ENCODE data around the gene TKT. TPM values are rescaled to one million over a fixed set of nuclear protein-coding genes. Genes with fewer than 3 reads are reported as not detected.
A peak's percentile ranks its signal among the peaks of the same experiment; 100 is the strongest.

Gene TKT
- total RNA-seq, 6 experiments from 2014 or later = 98.9 to 257 (median 146) TPM

DNA sequence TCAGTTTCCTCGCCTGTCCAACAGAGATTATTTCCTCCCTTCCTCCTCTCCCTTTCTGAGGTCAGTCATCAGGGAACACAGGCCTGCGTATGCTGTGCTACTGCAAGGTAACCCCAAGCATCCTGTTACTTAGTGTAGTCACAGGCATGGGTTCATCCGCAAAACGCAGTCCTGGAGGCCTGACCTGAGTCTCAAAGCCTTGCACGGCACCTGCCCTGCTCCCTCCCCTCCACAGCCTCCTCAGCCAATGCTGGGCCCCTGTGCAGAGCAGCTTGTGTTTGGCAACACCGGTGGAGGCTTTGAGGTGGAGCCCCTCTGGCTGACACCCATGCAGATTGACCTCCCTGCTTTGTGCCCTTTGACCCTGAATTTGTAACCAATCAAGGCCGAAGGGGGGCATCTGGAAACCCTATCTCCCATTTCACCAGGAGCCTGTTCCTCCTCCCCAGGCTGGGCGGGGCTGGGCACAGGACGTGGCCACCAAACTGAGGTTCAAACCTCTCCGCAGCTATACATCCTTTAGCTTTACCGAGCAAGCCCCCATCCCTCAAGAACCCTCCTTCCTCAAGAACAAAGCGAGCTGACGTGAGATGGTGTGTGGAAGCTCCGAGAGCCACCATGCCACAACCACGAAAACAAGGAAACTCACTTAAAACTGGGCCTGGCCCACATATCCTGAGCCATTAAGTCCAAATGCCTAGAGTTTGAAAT is 21.5 kb downstream of the TKT start:
- WGBS (ENCODE audit: insufficient coverage, low coverage, low lambda C conversion rate, missing lambda C conversion rate) = 79% methylated on average over 7 of the region's 15 CpGs
- no peak for ATAC-seq
- Histone ChIP-seq H3K4me1 (peaks cover 0 to 35% (median 18%) of the 10 kb centered on the region in 4 donors), H3K36me3 (peaks cover 1 to 61% (median 14%) of the 10 kb centered on the region in 4 donors), H3K9me3 (no peaks in the 10 kb centered on the region), H3K27ac (no peak overlapping the region), H3K4me3 (no peak overlapping the region), H3K27me3 (no peaks in the 10 kb centered on the region)
- intact Hi-C loops (cut with DNase I) = no loop called here
- DNase-seq = peak in 1 of 3 donors; percentile 46
- TF ChIP-seq CTCF (IDR thresholded peaks at IDR 0.05) (no peak), POLR2A (IDR thresholded peaks at IDR 0.05) (no peak)

DNA sequence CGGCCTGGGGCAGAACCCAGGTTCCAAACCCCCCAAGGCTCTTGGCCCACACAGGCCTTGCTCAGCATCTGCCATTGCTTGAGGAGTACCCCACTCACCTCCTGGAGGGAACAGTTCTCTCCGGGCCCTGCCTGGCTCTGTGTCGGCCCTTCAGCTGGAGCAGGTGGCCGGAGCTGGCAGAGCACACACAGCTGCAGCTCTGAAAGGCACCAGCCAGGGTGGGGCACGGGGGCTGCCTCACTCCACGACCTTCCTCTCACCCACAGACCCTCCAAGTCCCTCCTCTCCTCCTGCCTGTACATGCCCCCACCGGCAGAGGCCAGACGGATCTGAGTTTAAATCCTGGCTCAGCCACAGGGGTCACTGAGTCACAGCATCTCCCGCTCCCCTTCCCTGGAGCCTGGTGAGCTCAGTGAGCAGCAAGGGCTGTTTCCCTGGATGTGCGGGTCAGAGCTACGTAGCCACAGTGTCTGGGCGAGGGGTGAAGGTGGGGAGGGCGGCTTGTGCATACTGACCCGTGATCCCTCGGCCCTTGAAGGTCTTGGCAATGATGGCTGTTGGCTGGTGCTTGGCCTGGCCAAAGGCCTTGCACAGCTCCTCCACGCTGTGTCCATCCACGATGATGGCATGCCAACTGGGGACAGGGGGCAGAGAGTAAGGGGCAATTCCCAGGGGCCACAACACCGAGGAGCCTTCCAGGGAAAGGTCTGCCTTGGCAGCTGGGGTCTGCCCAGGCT is 23.0 kb downstream of the TKT start:
- Histone ChIP-seq H3K27ac (peak overlapping the region in 1 of 3 donors; percentile 13), H3K36me3 (peaks cover 13 to 76% (median 23%) of the 10 kb centered on the region in 4 donors), H3K4me3 (no peak overlapping the region), H3K27me3 (no peaks in the 10 kb centered on the region), H3K9me3 (no peaks in the 10 kb centered on the region), H3K4me1 (peaks cover 0 to 22% (median 12%) of the 10 kb centered on the region in 4 donors)
- intact Hi-C loops (cut with DNase I) = no loop called here
- no peak for ATAC-seq
- peak in 2 of 3 donors; percentile 47 for DNase-seq
- WGBS (ENCODE audit: insufficient coverage, low coverage, low lambda C conversion rate, missing lambda C conversion rate) = 63% methylated on average over 5 of the region's 18 CpGs
- TF ChIP-seq CTCF (IDR thresholded peaks at IDR 0.05) (no peak), POLR2A (IDR thresholded peaks at IDR 0.05) (no peak)

- intact Hi-C loops (cut with DNase I) = no loop called here
- Histone ChIP-seq H3K4me1 (peaks cover 0 to 14% (median 9%) of the 10 kb centered on the region in 4 donors), H3K27ac (no peak overlapping the region), H3K4me3 (no peak overlapping the region), H3K9me3 (no peaks in the 10 kb centered on the region), H3K27me3 (no peaks in the 10 kb centered on the region), H3K36me3 (peaks cover 13 to 86% (median 28%) of the 10 kb centered on the region in 4 donors)
- no peak for DNase-seq
- TF ChIP-seq CTCF (IDR thresholded peaks at IDR 0.05) = no peak
- TF ChIP-seq POLR2A (IDR thresholded peaks at IDR 0.05) = no peak
- 82% methylated on average over 6 of the region's 13 CpGs for WGBS (ENCODE audit: insufficient coverage, low coverage, low lambda C conversion rate, missing lambda C conversion rate)
- no peak for ATAC-seq
Observed at GRCh38 chr3:53231532-53232511, 24.0 kb downstream of the TKT start.

DNA sequence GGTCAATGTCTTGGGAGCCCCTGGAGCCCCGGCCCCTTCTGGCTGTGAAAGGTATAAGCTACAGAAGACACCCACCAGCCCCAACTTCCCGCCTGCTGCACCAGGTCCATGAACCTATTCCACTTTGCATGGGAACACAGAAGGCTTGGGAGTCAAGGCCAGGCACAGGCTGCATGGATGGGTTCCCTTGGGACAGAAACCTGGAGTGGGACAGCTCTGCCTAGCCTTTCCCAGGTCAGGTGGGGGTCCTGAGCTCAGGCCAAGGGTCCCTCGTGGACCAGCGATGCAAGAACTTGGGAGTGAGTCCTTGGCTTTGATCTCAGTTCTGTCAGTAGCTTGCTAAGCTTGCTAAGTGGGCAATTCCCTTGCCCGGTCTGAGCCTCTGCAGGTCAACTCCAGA is 25.0 kb downstream of the TKT start:
- no peaks in the 10 kb centered on the region for H3K9me3 ChIP-seq
- no peak for TF ChIP-seq POLR2A (IDR thresholded peaks at IDR 0.05)
- no peak for TF ChIP-seq CTCF (IDR thresholded peaks at IDR 0.05)
- H3K4me3 ChIP-seq = no peak overlapping the region
- H3K27ac ChIP-seq = no peak overlapping the region
- WGBS (ENCODE audit: insufficient coverage, low coverage, low lambda C conversion rate, missing lambda C conversion rate) = no CpG with 5 or more reads among the region's 5 CpGs
- DNase-seq (no peak), ATAC-seq (no peak)
- H3K27me3 ChIP-seq = no peaks in the 10 kb centered on the region
- peaks cover 0 to 3% (median 1%) of the 10 kb centered on the region in 4 donors for H3K4me1 ChIP-seq
- H3K36me3 ChIP-seq = peaks cover 13 to 96% (median 33%) of the 10 kb centered on the region in 4 donors
- intact Hi-C loops (cut with DNase I) = no loop called here

Measured in right lobe of liver (tissue), 6 donors.